ENCODE results near the gene GRM4.

GRM4 gene

DNA sequence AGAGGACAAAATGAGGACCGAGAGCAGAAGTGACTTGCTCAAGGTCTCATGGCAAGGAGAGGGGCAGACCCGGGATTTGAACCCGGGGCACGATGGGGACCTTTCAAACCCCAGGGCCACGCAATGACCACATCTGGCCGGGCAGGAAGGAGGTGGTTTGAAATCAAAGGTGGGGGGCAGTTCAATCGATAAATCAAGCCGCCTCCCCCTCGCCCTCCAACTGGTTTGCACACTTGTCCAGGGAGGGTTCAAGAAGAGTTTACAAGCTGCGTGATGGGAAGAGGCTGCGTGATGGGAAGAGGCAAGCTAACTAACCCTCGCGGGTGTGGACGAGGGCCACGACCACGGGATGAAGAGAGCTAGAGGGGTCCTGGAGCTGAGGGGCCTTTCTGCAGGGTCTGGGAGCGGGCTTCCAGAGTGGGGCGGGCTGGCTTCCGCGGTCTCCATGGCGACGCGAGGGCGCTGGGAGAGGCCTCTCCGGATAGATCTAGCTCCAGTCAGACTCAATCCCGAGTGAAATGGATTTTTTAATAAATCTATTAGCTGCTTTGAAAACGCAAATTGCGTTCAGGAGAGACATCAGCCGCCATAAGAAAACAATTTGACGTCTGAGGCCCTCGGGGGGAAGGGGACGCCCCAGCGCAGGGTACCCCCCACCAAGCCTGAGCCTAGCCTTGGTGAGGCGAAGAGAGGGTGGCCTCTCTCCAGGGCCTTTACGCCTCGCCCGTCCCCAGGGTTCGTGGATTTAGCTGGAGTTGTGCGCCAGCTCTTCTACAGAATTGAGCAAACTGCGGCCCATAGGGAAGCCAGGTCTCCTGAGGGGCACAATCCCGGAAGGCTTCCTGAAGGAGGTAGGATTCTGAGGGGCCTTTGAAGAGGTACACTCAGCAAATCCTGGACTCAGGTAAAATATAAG is 143.9 kb downstream of the GRM4 start:
- Histone ChIP-seq H3K23ac (ENCODE audit: low read length in 2 of 2) (no peak overlapping the region), H2BK5ac (ENCODE audit: low read depth, low read length, poor library complexity, severe bottlenecking) (no peak overlapping the region), H3K4me1 (ENCODE audit: control insufficient read depth, insufficient read depth, low read depth, low read length) (no peaks in the 10 kb centered on the region), H2BK120ac (ENCODE audit: low read depth, low read length) (no peak overlapping the region), H4K8ac (ENCODE audit: low read length) (no peak overlapping the region), H3K9me3 (ENCODE audit: control insufficient read depth, low read length) (peaks cover 21% of the 10 kb centered on the region), H2AFZ (ENCODE audit: low read depth, low read length) (no peak overlapping the region), H3K36me3 (ENCODE audit: control insufficient read depth in 1 of 2, insufficient read depth in 2 of 2, low read depth in 1 of 2, low read length in 2 of 2) (no peaks in the 10 kb centered on the region), H2BK15ac (ENCODE audit: low read depth, poor library complexity, severe bottlenecking) (no peak overlapping the region), H2BK12ac (ENCODE audit: low read length in 2 of 2) (no peak overlapping the region), H3K4me2 (ENCODE audit: low read length, poor library complexity, severe bottlenecking) (no peak overlapping the region), H4K91ac (ENCODE audit: low read length) (no peak overlapping the region), H3K27me3 (ENCODE audit: control insufficient read depth in 1 of 2, insufficient read depth in 1 of 2, low read length in 2 of 2) (peaks cover 19 to 64% of the 10 kb centered on the region in 2 experiments), H3K14ac (ENCODE audit: low read length in 2 of 2) (no peak overlapping the region), H3K4ac (ENCODE audit: low read depth in 1 of 2, low read length in 2 of 2) (no peak overlapping the region), H3K79me1 (replicated peaks; ENCODE audit: low read length, poor library complexity, severe bottlenecking) (no peaks in the 10 kb centered on the region), H2AK5ac (ENCODE audit: low read length, severe bottlenecking) (no peak overlapping the region), H3K27ac (ENCODE audit: low read length, poor library complexity, severe bottlenecking) (no peak overlapping the region), H3K4me3 (ENCODE audit: insufficient read depth in 1 of 2, low read depth in 1 of 2, low read length in 2 of 2) (no peak overlapping the region), H3K9ac (ENCODE audit: low read length) (no peak overlapping the region), H3K18ac (ENCODE audit: low read depth in 1 of 2, low read length in 2 of 2) (no peak overlapping the region)
- 84% methylated on average over 40 of the region's 41 CpGs for WGBS
- DNase-seq, result no peak

DNA sequence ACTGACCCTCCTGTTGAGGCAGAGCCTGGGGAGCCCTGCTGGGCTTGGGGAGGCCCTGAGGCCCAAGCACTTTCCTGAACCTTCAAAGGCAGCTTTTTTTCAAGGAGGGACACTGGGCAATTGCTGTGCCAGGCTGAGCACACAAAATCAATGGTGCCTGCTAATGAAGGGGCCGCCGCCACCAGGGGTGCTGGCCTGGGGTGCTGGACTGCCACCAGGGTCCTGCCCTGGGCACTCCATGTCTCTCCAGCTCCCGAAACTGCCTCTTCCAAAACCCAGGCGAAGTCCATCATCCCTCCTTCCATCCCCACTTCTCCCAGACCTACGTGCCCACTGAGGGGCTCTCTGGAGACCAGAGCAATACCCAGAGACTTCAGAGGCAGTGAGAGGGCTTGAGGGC is 145.6 kb downstream of the GRM4 start:
- no peak overlapping the region for H3K4me3 ChIP-seq (ENCODE audit: insufficient read depth in 1 of 2, low read depth in 1 of 2, low read length in 2 of 2)
- peaks cover 21% of the 10 kb centered on the region for H3K9me3 ChIP-seq (ENCODE audit: control insufficient read depth, low read length)
- no peak overlapping the region for H2BK5ac ChIP-seq (ENCODE audit: low read depth, low read length, poor library complexity, severe bottlenecking)
- no peaks in the 10 kb centered on the region for H3K4me1 ChIP-seq (ENCODE audit: control insufficient read depth, insufficient read depth, low read depth, low read length)
- H2AK5ac ChIP-seq (ENCODE audit: low read length, severe bottlenecking), result no peak overlapping the region
- no peak overlapping the region for H3K27ac ChIP-seq (ENCODE audit: low read length, poor library complexity, severe bottlenecking)
- H2BK12ac ChIP-seq (ENCODE audit: low read length in 2 of 2), result no peak overlapping the region
- WGBS, result 92% methylated on average over 3 of the region's 5 CpGs
- H3K36me3 ChIP-seq (ENCODE audit: control insufficient read depth in 1 of 2, insufficient read depth in 2 of 2, low read depth in 1 of 2, low read length in 2 of 2), result no peaks in the 10 kb centered on the region
- H2AFZ ChIP-seq (ENCODE audit: low read depth, low read length), result no peak overlapping the region
- no peak overlapping the region for H3K14ac ChIP-seq (ENCODE audit: low read length in 2 of 2)
- H2BK15ac ChIP-seq (ENCODE audit: low read depth, poor library complexity, severe bottlenecking), result no peak overlapping the region
- H3K9ac ChIP-seq (ENCODE audit: low read length), result no peak overlapping the region
- no peak overlapping the region for H3K4me2 ChIP-seq (ENCODE audit: low read length, poor library complexity, severe bottlenecking)
- H3K27me3 ChIP-seq (ENCODE audit: control insufficient read depth in 1 of 2, insufficient read depth in 1 of 2, low read length in 2 of 2), result peaks cover 26 to 69% of the 10 kb centered on the region in 2 experiments
- H4K8ac ChIP-seq (ENCODE audit: low read length), result no peak overlapping the region
- no peak overlapping the region for H3K18ac ChIP-seq (ENCODE audit: low read depth in 1 of 2, low read length in 2 of 2)
- no peaks in the 10 kb centered on the region for H3K79me1 ChIP-seq (replicated peaks; ENCODE audit: low read length, poor library complexity, severe bottlenecking)
- no peak overlapping the region for H4K91ac ChIP-seq (ENCODE audit: low read length)
- no peak overlapping the region for H3K23ac ChIP-seq (ENCODE audit: low read length in 2 of 2)
- H2BK120ac ChIP-seq (ENCODE audit: low read depth, low read length), result no peak overlapping the region
- no peak for DNase-seq
- H3K4ac ChIP-seq (ENCODE audit: low read depth in 1 of 2, low read length in 2 of 2), result no peak overlapping the region

DNA sequence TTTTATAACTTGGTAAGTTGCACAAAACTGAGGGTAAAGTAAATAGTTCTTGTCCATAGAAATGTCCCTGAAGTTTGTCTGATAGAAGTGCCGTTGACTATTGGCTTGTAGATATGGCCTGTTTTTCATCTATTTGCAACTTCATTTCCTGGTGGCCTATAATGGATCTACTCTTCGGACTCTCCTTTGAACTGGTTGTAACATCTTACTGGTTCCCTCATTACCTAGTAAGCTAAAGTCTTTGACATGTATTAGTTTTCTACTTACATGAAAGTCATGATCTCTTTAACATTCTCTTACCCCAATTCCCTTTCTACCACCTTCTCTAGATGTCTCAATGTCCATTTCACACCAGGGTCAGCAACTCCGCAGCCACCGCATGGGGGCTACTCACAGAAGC is 146.3 kb downstream of the GRM4 start:
- WGBS, result 95% methylated on average over 4 of the region's 4 CpGs
- H3K9me3 ChIP-seq (ENCODE audit: control insufficient read depth, low read length), result peaks cover 21% of the 10 kb centered on the region

DNA sequence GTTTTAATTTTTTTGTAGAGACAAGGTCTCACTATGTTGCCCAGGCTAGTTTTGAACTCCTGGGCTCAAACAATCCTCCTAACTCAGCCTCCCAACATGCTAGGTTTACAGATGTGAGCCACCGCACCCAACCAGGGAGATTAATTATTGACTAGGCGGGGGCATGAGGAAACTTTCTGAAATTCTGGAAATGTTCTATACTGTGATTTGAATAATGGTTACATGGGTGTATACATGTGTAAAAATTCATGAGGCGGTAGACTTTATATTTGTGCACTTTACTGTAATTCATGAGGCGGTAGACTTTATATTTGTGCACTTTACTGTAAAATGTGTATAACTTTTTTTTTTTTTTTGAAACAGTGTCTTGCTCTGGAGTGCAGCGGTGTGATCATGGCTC is 147.2 kb downstream of the GRM4 start:
- no peak for DNase-seq
- H2AFZ ChIP-seq (ENCODE audit: low read depth, low read length), result no peak overlapping the region
- no peak overlapping the region for H3K23ac ChIP-seq (ENCODE audit: low read length in 2 of 2)
- no peak overlapping the region for H2BK12ac ChIP-seq (ENCODE audit: low read length in 2 of 2)
- no peak overlapping the region for H4K91ac ChIP-seq (ENCODE audit: low read length)
- WGBS, result 87% methylated on average over 5 of the region's 5 CpGs
- H3K36me3 ChIP-seq (ENCODE audit: control insufficient read depth in 1 of 2, insufficient read depth in 2 of 2, low read depth in 1 of 2, low read length in 2 of 2), result no peaks in the 10 kb centered on the region
- H3K9me3 ChIP-seq (ENCODE audit: control insufficient read depth, low read length), result peaks cover 20% of the 10 kb centered on the region
- H3K4me3 ChIP-seq (ENCODE audit: insufficient read depth in 1 of 2, low read depth in 1 of 2, low read length in 2 of 2), result no peak overlapping the region
- no peak overlapping the region for H4K8ac ChIP-seq (ENCODE audit: low read length)
- no peak overlapping the region for H3K4ac ChIP-seq (ENCODE audit: low read depth in 1 of 2, low read length in 2 of 2)
- H3K4me2 ChIP-seq (ENCODE audit: low read length, poor library complexity, severe bottlenecking), result no peak overlapping the region
- H3K27ac ChIP-seq (ENCODE audit: low read length, poor library complexity, severe bottlenecking), result no peak overlapping the region
- H3K4me1 ChIP-seq (ENCODE audit: control insufficient read depth, insufficient read depth, low read depth, low read length), result no peaks in the 10 kb centered on the region
- no peak overlapping the region for H2BK15ac ChIP-seq (ENCODE audit: low read depth, poor library complexity, severe bottlenecking)
- H3K18ac ChIP-seq (ENCODE audit: low read depth in 1 of 2, low read length in 2 of 2), result no peak overlapping the region
- H2BK120ac ChIP-seq (ENCODE audit: low read depth, low read length), result no peak overlapping the region
- H3K79me1 ChIP-seq (replicated peaks; ENCODE audit: low read length, poor library complexity, severe bottlenecking), result no peaks in the 10 kb centered on the region
- H3K27me3 ChIP-seq (ENCODE audit: control insufficient read depth in 1 of 2, insufficient read depth in 1 of 2, low read length in 2 of 2), result peaks cover 42 to 82% of the 10 kb centered on the region in 2 experiments
- H3K9ac ChIP-seq (ENCODE audit: low read length), result no peak overlapping the region
- no peak overlapping the region for H2BK5ac ChIP-seq (ENCODE audit: low read depth, low read length, poor library complexity, severe bottlenecking)
- H3K14ac ChIP-seq (ENCODE audit: low read length in 2 of 2), result no peak overlapping the region
- H2AK5ac ChIP-seq (ENCODE audit: low read length, severe bottlenecking), result no peak overlapping the region

More for the DNA sequence above, 146.3 kb downstream of the GRM4 start:
- H3K27ac ChIP-seq (ENCODE audit: low read length, poor library complexity, severe bottlenecking), result no peak overlapping the region
- H2AK5ac ChIP-seq (ENCODE audit: low read length, severe bottlenecking), result no peak overlapping the region
- no peak overlapping the region for H3K4me3 ChIP-seq (ENCODE audit: insufficient read depth in 1 of 2, low read depth in 1 of 2, low read length in 2 of 2)
- no peak overlapping the region for H2BK120ac ChIP-seq (ENCODE audit: low read depth, low read length)
- H3K23ac ChIP-seq (ENCODE audit: low read length in 2 of 2), result no peak overlapping the region
- H3K79me1 ChIP-seq (replicated peaks; ENCODE audit: low read length, poor library complexity, severe bottlenecking), result no peaks in the 10 kb centered on the region
- H4K91ac ChIP-seq (ENCODE audit: low read length), result no peak overlapping the region
- H3K36me3 ChIP-seq (ENCODE audit: control insufficient read depth in 1 of 2, insufficient read depth in 2 of 2, low read depth in 1 of 2, low read length in 2 of 2), result no peaks in the 10 kb centered on the region
- H3K18ac ChIP-seq (ENCODE audit: low read depth in 1 of 2, low read length in 2 of 2), result no peak overlapping the region
- no peak overlapping the region for H4K8ac ChIP-seq (ENCODE audit: low read length)
- H2BK15ac ChIP-seq (ENCODE audit: low read depth, poor library complexity, severe bottlenecking), result no peak overlapping the region
- no peak overlapping the region for H2AFZ ChIP-seq (ENCODE audit: low read depth, low read length)
- no peaks in the 10 kb centered on the region for H3K4me1 ChIP-seq (ENCODE audit: control insufficient read depth, insufficient read depth, low read depth, low read length)
- peaks cover 33 to 73% of the 10 kb centered on the region in 2 experiments for H3K27me3 ChIP-seq (ENCODE audit: control insufficient read depth in 1 of 2, insufficient read depth in 1 of 2, low read length in 2 of 2)
- H3K4me2 ChIP-seq (ENCODE audit: low read length, poor library complexity, severe bottlenecking), result no peak overlapping the region
- no peak overlapping the region for H3K4ac ChIP-seq (ENCODE audit: low read depth in 1 of 2, low read length in 2 of 2)
- H2BK12ac ChIP-seq (ENCODE audit: low read length in 2 of 2), result no peak overlapping the region
- H3K9ac ChIP-seq (ENCODE audit: low read length), result no peak overlapping the region
- H2BK5ac ChIP-seq (ENCODE audit: low read depth, low read length, poor library complexity, severe bottlenecking), result no peak overlapping the region
- H3K14ac ChIP-seq (ENCODE audit: low read length in 2 of 2), result no peak overlapping the region
- DNase-seq, result no peak

Measured in mesenchymal stem cell (in vitro differentiated cells and primary cell).